ENCODE results near the gene NUPR2. TPM values are rescaled to one million over a fixed set of nuclear protein-coding genes. Genes with fewer than 3 reads are reported as not detected.
"Not testable (repeated sequence)": the region's sequence is repeated elsewhere in the genome, so short reads cannot be mapped to it uniquely, and the experiment has no call there.

Gene NUPR2
- total and polyA plus RNA-seq, 2 donors (not counting 1 experiment from before 2014, with no cell fraction given): not detected

DNA sequence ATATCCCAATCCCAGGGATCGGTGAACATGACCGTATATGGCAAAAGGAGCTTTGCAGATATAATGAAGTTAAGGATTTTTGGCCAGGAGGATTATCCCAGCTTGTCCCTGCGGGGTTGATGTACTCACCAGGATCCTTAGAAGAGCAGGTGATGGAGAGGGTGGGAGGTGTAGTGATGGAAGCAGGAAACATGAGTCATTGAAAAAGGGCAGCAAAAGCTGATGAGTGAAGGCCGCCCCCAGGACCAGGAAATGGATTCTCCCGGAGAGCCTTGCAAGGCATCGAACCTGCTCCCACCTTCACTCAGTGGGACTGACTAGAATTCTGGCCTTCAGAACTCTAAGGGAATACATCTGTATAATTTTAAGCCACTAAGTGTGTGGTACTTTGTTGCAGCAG lies 5.2 kb upstream of the NUPR2 start:
- H3K36me3 ChIP-seq (ENCODE audit: control insufficient read depth, insufficient read depth, low read length): no peaks in the 10 kb centered on the region
- H3K27ac ChIP-seq (ENCODE audit: insufficient read depth, low read length): no peak overlapping the region
- TF ChIP-seq EZH2 (IDR thresholded peaks at IDR 0.05; ENCODE audit: low read length, missing control alignments): no peak
- TF ChIP-seq, protein P1, sequence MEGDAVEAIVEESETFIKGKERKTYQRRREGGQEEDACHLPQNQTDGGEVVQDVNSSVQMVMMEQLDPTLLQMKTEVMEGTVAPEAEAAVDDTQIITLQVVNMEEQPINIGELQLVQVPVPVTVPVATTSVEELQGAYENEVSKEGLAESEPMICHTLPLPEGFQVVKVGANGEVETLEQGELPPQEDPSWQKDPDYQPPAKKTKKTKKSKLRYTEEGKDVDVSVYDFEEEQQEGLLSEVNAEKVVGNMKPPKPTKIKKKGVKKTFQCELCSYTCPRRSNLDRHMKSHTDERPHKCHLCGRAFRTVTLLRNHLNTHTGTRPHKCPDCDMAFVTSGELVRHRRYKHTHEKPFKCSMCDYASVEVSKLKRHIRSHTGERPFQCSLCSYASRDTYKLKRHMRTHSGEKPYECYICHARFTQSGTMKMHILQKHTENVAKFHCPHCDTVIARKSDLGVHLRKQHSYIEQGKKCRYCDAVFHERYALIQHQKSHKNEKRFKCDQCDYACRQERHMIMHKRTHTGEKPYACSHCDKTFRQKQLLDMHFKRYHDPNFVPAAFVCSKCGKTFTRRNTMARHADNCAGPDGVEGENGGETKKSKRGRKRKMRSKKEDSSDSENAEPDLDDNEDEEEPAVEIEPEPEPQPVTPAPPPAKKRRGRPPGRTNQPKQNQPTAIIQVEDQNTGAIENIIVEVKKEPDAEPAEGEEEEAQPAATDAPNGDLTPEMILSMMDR (conservative IDR thresholded peaks at IDR 0.05 in 1 of 2, IDR thresholded peaks at IDR 0.05 in 1 of 2; ENCODE audit: low read depth in 1 of 2, low read length in 2 of 2): no peak
- H3K27me3 ChIP-seq (ENCODE audit: control insufficient read depth, insufficient read depth, low read length): no peaks in the 10 kb centered on the region
- no peaks in the 10 kb centered on the region for H4K20me1 ChIP-seq (ENCODE audit: control insufficient read depth, extremely low read depth, insufficient read depth, low read length)
- no peak overlapping the region for H3K4me2 ChIP-seq (ENCODE audit: extremely low read depth, insufficient read depth, low read length)
- no peaks in the 10 kb centered on the region for H3K79me2 ChIP-seq (ENCODE audit: control insufficient read depth, insufficient read depth, low read length)
- H3K4me3 ChIP-seq (replicated peaks in 1 of 4; ENCODE audit: control extremely low read depth in 1 of 4, insufficient read depth in 1 of 4, low read depth in 3 of 4, low read length in 4 of 4): no peak overlapping the region
- H3K9me3 ChIP-seq (ENCODE audit: control insufficient read depth, insufficient read depth, low read depth, low read length): no peaks in the 10 kb centered on the region
- no peak overlapping the region for H2AFZ ChIP-seq (ENCODE audit: low read length)
- no peak for DNase-seq (ENCODE audit: low read depth in 2 of 2)
- no peak overlapping the region for H3K9ac ChIP-seq (ENCODE audit: insufficient read depth, low read length)
- no peaks in the 10 kb centered on the region for H3K4me1 ChIP-seq (ENCODE audit: control insufficient read depth, extremely low read depth, insufficient read depth, low read length)

DNA sequence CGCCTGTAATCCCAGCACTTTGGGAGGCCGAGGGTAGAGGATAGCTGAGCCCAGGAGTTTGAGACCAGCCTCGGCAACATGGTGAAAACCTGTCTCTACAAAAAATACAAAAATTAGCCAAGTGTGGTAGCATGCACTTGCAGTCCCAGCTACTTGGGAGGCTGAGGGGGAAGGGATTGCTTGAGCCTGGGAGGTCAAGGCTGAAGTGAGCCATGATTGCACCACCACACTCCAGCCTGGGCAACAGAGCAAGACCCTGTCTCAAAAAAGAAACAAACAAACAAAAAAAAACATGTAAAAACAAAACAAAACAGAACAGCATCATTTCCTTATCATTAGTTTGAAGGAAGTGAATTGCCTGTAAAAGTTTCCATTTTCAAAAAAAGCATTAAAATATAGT lies 4.0 kb downstream of the NUPR2 start:
- not testable (repeated sequence) for H3K27me3 ChIP-seq (ENCODE audit: control insufficient read depth, insufficient read depth, low read length); DNase-seq (ENCODE audit: low read depth in 2 of 2); H3K79me2 ChIP-seq (ENCODE audit: control insufficient read depth, insufficient read depth, low read length); H3K9me3 ChIP-seq (ENCODE audit: control insufficient read depth, insufficient read depth, low read depth, low read length); H4K20me1 ChIP-seq (ENCODE audit: control insufficient read depth, extremely low read depth, insufficient read depth, low read length); H3K4me3 ChIP-seq (replicated peaks in 1 of 4; ENCODE audit: control extremely low read depth in 1 of 4, insufficient read depth in 1 of 4, low read depth in 3 of 4, low read length in 4 of 4); H3K36me3 ChIP-seq (ENCODE audit: control insufficient read depth, insufficient read depth, low read length); H3K9ac ChIP-seq (ENCODE audit: insufficient read depth, low read length); H3K27ac ChIP-seq (ENCODE audit: insufficient read depth, low read length); H2AFZ ChIP-seq (ENCODE audit: low read length); H3K4me1 ChIP-seq (ENCODE audit: control insufficient read depth, extremely low read depth, insufficient read depth, low read length); H3K4me2 ChIP-seq (ENCODE audit: extremely low read depth, insufficient read depth, low read length)

DNA sequence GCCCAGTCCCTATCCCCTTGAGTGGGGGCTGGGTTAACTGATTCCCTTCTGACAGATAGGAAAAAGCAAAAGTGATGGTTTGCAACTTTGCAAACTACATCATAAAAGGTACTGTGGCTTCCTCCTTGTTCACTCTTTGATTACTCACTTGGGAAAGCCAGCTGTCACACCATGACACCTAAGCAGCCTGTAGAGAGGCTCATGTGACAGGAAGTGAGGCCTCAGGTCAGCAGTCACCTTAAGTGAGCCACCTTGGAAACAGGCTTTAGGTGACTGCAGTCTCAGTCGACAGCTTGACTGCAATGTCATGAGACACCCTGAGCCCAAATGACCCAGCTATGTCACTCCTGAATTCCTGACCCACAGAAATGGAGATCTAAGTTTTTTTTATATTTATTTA lies 5.6 kb downstream of the NUPR2 start:
- Histone ChIP-seq H3K4me2 (ENCODE audit: extremely low read depth, insufficient read depth, low read length) (no peak overlapping the region), H3K79me2 (ENCODE audit: control insufficient read depth, insufficient read depth, low read length) (peaks cover 6% of the 10 kb centered on the region), H3K9me3 (ENCODE audit: control insufficient read depth, insufficient read depth, low read depth, low read length) (no peaks in the 10 kb centered on the region), H4K20me1 (ENCODE audit: control insufficient read depth, extremely low read depth, insufficient read depth, low read length) (no peaks in the 10 kb centered on the region), H3K4me3 (replicated peaks in 1 of 4; ENCODE audit: control extremely low read depth in 1 of 4, insufficient read depth in 1 of 4, low read depth in 3 of 4, low read length in 4 of 4) (no peak overlapping the region), H3K27ac (ENCODE audit: insufficient read depth, low read length) (no peak overlapping the region), H3K9ac (ENCODE audit: insufficient read depth, low read length) (no peak overlapping the region), H3K27me3 (ENCODE audit: control insufficient read depth, insufficient read depth, low read length) (no peaks in the 10 kb centered on the region), H3K4me1 (ENCODE audit: control insufficient read depth, extremely low read depth, insufficient read depth, low read length) (no peaks in the 10 kb centered on the region), H2AFZ (ENCODE audit: low read length) (no peak overlapping the region), H3K36me3 (ENCODE audit: control insufficient read depth, insufficient read depth, low read length) (no peaks in the 10 kb centered on the region)
- no peak for TF ChIP-seq EZH2 (IDR thresholded peaks at IDR 0.05; ENCODE audit: low read length, missing control alignments)
- TF ChIP-seq, protein P1 (conservative IDR thresholded peaks at IDR 0.05 in 1 of 2, IDR thresholded peaks at IDR 0.05 in 1 of 2; ENCODE audit: low read depth in 1 of 2, low read length in 2 of 2): no peak
- no peak for DNase-seq (ENCODE audit: low read depth in 2 of 2)

DNA sequence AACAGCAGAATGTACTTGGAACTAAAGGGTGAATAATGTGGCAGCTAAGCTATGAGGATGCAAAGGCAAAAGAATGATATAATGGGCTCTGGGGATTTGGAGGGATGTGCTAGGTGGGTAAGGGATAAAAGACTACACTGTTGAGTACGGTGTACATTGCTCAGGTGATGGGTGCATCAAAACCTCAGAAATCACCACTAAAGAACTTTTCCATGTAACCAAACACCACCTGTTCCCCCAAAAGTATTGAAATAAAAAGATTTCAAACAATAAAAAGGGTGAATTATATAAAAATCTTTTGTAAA lies 8.3 kb downstream of the NUPR2 start:
- TF ChIP-seq, protein P1 (conservative IDR thresholded peaks at IDR 0.05 in 1 of 2, IDR thresholded peaks at IDR 0.05 in 1 of 2; ENCODE audit: low read depth in 1 of 2, low read length in 2 of 2): no peak
- TF ChIP-seq EZH2 (IDR thresholded peaks at IDR 0.05; ENCODE audit: low read length, missing control alignments): no peak
- peaks cover 27% of the 10 kb centered on the region for H3K79me2 ChIP-seq (ENCODE audit: control insufficient read depth, insufficient read depth, low read length)
- H3K4me2 ChIP-seq (ENCODE audit: extremely low read depth, insufficient read depth, low read length): no peak overlapping the region
- no peaks in the 10 kb centered on the region for H3K27me3 ChIP-seq (ENCODE audit: control insufficient read depth, insufficient read depth, low read length)
- H3K36me3 ChIP-seq (ENCODE audit: control insufficient read depth, insufficient read depth, low read length): peaks cover 5% of the 10 kb centered on the region
- no peak for DNase-seq (ENCODE audit: low read depth in 2 of 2)
- no peaks in the 10 kb centered on the region for H3K9me3 ChIP-seq (ENCODE audit: control insufficient read depth, insufficient read depth, low read depth, low read length)
- no peaks in the 10 kb centered on the region for H3K4me1 ChIP-seq (ENCODE audit: control insufficient read depth, extremely low read depth, insufficient read depth, low read length)
- no peak overlapping the region for H3K4me3 ChIP-seq (replicated peaks in 1 of 4; ENCODE audit: control extremely low read depth in 1 of 4, insufficient read depth in 1 of 4, low read depth in 3 of 4, low read length in 4 of 4)
- peak overlapping the region; percentile 18 for H2AFZ ChIP-seq (ENCODE audit: low read length)
- no peak overlapping the region for H3K9ac ChIP-seq (ENCODE audit: insufficient read depth, low read length)
- no peaks in the 10 kb centered on the region for H4K20me1 ChIP-seq (ENCODE audit: control insufficient read depth, extremely low read depth, insufficient read depth, low read length)
- no peak overlapping the region for H3K27ac ChIP-seq (ENCODE audit: insufficient read depth, low read length)

All from fibroblast of lung (primary cell).